ENCODE results near the gene ATP11A.
"Not testable (repeated sequence)": the region's sequence is repeated elsewhere in the genome, so short reads cannot be mapped to it uniquely, and the experiment has no call there.

Gene ATP11A

GRCh38 chr13:112779856-112780604 is 90.2 kb downstream of the ATP11A start:
- FAIRE-seq = no peak

- FAIRE-seq = no peak
Observed at GRCh38 chr13:112781287-112781686, 91.4 kb downstream of the ATP11A start.

DNA sequence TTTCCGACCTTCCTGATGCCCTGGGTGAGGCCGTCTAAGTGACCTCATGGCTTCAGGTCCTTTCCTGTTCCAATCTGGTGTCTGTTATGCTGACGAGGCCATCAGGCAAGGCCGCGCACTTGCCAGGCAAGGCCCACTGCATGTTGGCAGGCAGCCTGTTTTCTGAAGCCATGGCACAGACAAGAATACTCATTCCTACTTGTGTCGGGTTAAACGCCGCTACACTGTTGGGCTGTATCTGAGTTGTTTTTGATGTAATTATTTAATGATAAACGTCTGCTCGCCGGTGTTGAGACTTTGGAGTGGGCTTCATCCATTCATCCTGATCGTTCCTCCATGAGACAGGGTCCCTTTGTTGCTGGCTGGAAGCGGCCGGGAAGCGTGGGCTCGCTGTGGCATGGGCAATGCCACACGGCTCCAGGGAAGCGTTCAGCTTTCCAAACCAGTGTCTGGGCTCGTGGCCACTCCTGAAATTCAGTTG is 92.1 kb downstream of the ATP11A start:
- no peak for FAIRE-seq

GRCh38 chr13:112782429-112783010 is 92.7 kb downstream of the ATP11A start:
- no peak for FAIRE-seq

DNA sequence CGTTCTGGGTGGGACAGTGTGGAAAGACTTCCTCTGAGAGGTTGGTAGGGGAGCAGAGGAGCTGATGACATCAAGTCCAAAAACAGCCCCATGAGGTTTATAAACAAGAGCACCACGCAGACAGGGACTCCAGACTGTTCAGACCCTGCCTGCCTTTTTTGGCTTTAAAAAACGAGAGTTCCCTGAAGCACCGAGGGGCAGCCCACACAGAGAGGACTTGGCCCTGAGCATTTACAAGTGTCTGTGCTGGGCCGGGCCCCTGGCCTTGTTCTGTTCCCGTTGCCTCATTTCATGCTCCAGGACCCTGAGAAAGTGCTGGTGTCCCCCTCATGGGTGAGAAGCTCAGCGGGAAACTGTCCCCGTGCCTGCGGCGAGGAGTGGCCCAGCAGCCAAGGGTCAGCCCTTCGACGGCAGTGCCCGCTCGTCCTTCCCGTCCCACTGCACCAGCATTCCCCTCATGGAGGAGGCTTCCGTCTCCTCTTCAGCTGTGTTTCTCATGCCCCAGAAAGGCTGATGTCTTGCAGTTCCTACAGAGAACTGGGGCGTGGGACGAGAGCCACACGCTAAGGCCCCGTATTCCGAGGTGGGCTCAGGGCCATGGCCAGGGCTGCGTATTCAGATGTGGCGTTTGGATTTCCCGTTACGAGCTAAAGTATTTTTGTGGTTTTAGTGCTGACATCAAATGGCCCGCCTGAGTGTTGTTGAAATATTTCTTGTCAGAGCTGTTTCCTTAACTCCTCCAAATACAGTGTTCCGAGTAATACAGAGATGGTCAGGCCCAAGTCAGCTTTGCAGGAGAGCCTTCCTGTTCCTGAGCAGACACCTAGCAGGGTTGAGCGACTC is 93.5 kb downstream of the ATP11A start:
- FAIRE-seq = no peak

DNA sequence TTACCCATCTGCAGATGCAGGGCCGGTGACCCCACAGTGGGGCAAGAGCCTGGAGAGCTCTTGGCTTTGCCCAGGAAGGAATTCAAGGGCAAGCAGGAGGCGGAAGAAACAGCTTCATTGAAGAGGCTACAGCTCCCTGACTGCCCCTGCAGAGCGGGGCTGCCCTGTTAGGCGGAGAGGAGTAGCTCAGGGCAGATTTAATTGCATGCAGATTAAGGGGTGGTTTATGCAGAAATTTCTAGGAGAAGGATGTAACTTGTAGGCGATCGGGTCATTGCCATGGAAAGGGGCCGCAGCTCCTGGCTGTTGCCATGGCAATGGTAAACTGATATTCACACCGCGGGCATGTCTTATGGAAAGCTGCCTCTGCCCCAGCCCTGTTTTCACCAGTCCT is 94.1 kb downstream of the ATP11A start:
- FAIRE-seq = no peak

- FAIRE-seq = no peak
Observed at GRCh38 chr13:112784811-112785482, 95.1 kb downstream of the ATP11A start.

DNA sequence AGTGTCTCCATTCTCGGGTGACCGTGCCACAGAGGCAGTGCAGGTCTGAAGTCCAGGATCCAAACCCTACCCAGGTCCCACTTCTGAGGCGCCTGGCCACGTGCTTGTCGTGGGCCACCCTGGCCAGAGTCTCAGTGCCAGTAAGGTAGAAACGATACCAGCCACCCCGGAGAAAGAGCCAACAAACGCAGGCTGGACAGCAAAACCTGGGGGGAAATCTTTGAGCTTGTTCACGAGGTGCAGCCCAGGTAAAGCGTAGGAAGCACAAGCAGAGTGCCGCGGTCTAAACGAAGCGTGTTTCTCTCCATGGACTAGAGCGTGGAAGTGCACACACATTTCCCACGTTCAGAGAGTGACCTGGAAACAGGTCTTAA is 95.6 kb downstream of the ATP11A start:
- FAIRE-seq = no peak

DNA sequence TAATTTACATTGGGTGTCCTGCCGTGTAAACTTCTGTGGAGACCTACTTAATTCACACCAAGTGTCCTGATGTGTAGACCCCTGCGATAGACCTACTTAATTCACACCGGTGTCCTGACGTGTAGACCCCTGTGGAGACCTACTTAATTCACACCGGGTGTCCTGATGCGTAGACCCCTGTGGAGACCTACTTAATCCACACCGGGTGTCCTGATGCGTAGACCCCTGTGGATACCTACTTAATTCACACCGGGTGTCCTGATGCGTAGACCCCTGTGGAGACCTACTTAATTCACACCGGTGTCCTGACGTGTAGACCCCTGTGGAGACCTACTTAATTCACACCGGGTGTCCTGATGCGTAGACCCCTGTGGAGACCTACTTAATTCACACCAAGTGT is 97.0 kb downstream of the ATP11A start:
- FAIRE-seq = not testable (repeated sequence)

GRCh38 chr13:112790735-112791641 is 101.2 kb downstream of the ATP11A start:
- FAIRE-seq = no peak

- FAIRE-seq = no peak
Observed at GRCh38 chr13:112791663-112792440, 102.0 kb downstream of the ATP11A start.

- no peak for FAIRE-seq
Observed at GRCh38 chr13:112792511-112792910, 102.7 kb downstream of the ATP11A start.

- FAIRE-seq = no peak
Observed at GRCh38 chr13:112793545-112794445, 104.0 kb downstream of the ATP11A start.

DNA sequence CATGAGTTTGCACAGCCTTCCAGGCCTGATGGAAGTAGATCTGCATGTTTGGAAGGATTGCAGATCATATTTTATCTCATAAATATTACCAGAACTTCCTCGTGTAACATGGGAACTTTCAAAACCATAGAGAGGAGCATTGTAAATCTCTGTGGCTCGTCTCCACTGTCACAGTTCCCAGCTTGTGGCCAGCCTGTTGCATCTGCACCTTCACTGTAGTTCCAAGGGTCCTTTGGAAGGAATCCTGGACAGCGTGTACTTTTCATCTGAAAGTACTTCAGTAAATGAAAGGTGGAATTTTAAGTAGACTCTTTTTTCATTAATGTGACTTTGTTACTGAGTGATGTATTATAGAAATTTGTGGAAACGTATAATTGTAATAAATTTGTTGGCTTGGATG is 105.4 kb downstream of the ATP11A start:
- no peak for FAIRE-seq

GRCh38 chr13:112796190-112796915 is 106.5 kb downstream of the ATP11A start:
- no peak for FAIRE-seq

DNA sequence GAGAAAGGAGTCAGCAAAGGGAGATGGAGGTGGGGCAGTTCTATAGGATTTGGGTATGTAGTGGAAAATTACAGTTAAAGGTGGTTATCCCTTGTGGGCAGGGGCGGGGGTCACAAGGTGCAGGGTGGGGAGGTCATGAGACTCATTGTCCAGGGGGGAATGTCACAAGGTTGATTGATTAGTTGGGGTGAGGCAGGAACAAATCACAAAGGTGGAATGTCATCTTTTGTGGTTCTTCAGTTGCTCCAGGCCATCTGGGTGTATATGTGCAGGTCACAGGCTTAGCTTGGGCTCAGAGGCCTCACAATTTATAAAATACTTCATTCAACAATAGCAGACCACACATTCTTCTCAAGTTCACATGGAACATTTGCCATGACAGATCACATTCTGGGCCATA is 109.6 kb downstream of the ATP11A start:
- FAIRE-seq = no peak

- no peak for FAIRE-seq
Observed at GRCh38 chr13:112800057-112800456, 110.2 kb downstream of the ATP11A start.

DNA sequence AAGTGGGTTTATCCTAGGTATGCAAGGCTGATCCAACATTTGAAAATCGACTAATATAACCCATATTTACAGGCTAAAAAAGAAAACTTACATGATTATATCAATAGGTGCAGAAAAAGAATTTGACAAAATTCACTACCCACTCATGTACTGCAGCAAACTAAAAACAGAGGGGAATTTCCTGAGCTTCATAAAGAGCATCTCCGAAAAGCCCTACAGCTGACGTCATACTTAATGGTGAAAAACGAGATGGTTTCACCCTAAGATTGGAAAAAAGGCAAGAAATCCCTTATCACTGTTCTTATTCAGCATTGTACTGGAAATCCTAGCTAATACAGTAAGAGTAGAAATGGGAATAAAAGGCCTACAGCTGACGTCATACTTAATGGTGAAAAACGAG is 111.0 kb downstream of the ATP11A start:
- not testable (repeated sequence) for FAIRE-seq

DNA sequence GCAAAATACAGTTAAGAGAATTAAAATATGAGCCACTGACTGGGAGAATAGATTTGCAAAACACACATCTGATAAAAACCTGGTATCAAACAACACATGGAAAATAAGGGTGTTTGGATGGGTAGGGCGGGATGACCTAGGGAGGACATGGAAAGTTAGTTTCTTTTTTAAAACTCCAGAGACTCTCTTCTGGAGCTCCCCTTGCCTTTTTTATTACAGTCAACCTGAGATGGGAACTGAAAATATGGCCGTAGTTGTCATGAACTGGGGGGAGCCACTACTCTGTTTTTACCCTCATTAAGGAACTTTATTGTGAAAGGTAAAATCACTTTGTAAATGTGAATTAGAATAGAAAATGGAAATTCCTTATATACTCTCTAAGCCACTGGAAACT is 113.0 kb downstream of the ATP11A start:
- no peak for FAIRE-seq
